GM21529 (cell line): ENCODE measurements around the gene UNC5C.

Experiments used
- ATAC-seq: cut with Tn5 transposase; IDR thresholded peaks from one replicate; pipeline ENCODE4 v1.9.1; 2021; ENCODE audit not compliant: unreplicated experiment

The UNC5C gene

GRCh38 chr4:95272797-95273196 lies 276.0 kb downstream of the UNC5C start:
- ATAC-seq: no peak

DNA sequence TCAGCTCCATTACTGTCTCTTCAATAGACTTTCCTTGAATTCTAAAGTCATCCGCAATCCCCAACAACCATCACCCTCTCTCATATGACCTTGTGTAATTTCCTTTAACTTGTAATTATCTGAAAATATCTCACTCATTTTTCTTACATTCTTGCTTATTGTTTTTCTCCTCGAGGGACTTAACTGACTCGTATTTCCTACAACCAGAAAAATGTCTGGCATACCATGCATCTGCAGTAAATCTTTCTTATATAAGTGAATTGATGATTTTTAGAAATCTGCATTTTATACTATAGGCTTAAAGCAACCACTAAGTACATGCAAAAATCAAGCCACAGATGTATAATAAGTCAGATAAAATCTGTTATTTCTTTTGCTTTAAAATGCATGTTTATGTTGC lies 276.7 kb downstream of the UNC5C start:
- ATAC-seq: no peak

- ATAC-seq: no peak
Observed at GRCh38 chr4:95268819-95269565, 279.8 kb downstream of the UNC5C start.

- ATAC-seq: no peak
Observed at GRCh38 chr4:95267081-95267480, 281.7 kb downstream of the UNC5C start.

- no peak for ATAC-seq
Observed at GRCh38 chr4:95265814-95266740, 282.7 kb downstream of the UNC5C start.

DNA sequence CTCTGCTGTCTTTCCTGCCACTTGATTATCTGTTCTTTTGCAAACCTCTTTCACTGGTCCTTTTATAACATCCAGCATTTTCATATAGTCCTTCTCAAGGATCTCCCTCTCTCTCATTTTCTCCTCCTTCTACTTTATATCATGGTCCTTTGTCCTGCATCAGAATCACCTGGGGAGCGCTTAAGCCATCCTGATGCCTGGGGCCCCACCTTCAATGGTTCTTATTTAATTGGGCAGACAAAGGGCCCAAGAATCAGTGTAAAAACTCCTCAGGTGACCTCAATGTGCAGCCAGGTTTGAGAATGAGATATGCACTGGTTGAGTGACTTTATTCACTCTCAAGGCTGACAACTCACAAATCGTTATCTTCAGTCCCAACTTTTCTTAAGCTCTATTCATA lies 283.9 kb downstream of the UNC5C start:
- ATAC-seq: no peak

GRCh38 chr4:95263960-95264359 lies 284.8 kb downstream of the UNC5C start:
- ATAC-seq: no peak

GRCh38 chr4:95263391-95263790 lies 285.4 kb downstream of the UNC5C start:
- no peak for ATAC-seq

- ATAC-seq: no peak
Observed at GRCh38 chr4:95256108-95256835, 292.5 kb downstream of the UNC5C start.

- no peak for ATAC-seq
Observed at GRCh38 chr4:95255396-95256107, 293.2 kb downstream of the UNC5C start.

GRCh38 chr4:95251568-95251967 lies 297.2 kb downstream of the UNC5C start:
- ATAC-seq: no peak

DNA sequence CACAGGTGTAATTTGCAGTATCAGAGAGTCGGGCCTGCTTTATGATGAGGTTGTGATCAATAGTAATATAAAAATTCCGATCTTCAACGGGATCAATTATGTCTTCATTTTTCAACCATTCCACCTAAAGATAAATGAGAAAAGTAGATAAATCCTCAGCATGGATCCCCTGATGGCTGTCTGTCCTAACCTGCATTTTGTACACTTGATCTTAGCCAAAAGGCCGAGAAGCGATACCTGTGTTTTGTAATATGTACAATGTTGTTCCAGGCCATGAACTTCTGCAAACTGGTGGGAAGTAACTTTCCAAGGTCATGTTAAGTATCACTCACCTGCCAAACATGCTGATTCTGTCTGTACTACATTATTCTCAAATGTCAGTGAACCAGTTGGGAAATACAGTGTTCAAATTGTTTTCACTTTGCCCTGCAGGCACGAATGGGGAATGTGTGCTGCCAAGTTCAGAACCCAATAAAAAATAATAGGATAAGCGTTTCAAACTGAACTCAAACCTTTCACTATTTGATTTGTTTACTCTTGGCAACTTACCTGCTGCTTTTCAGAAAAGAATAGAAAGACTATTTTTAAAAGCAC lies 298.1 kb downstream of the UNC5C start:
- ATAC-seq: no peak

GRCh38 chr4:95249426-95250021 lies 299.2 kb downstream of the UNC5C start:
- ATAC-seq: no peak

GRCh38 chr4:95248720-95249425 lies 299.9 kb downstream of the UNC5C start:
- ATAC-seq: no peak

- no peak for ATAC-seq
Observed at GRCh38 chr4:95243892-95244291, 304.9 kb downstream of the UNC5C start.

DNA sequence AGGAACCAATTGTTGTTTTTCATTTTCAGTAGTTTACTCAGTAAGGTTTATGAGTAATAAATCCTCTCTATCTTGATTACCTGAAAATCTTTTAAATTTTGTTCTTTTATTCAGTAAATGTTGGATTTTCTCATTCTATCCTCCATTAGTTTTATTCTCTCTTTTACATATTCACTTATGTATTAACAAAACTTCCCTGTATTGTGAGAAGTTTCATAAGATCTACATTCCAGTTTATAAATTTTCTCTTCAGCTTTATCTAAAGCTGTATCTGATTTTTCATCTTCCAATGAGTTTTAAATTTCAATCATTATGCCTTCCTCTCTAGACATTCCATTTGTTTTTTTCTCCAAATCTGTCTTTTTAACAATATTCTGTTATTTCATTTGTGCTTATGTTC lies 310.2 kb downstream of the UNC5C start:
- ATAC-seq: no peak

GRCh38 chr4:95232358-95233156 lies 316.2 kb downstream of the UNC5C start:
- no peak for ATAC-seq

DNA sequence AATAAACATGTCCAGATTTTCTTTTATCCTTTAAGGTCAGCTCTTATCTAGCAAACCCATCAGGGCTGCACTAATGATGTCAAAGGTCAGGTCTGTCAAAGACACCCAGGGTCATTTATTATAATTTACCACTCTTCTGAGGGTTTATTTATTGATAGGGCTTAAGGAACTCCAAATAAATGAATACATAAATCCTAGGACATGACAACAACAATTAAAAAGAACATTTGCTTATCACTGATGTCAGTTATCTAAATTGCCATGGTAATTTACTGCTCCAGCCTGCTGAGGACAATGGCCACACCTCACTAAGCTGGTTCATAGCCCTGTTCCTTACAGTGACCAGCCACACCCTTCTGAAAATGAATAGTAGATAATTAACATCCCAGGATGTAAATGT lies 317.1 kb downstream of the UNC5C start:
- ATAC-seq: no peak

DNA sequence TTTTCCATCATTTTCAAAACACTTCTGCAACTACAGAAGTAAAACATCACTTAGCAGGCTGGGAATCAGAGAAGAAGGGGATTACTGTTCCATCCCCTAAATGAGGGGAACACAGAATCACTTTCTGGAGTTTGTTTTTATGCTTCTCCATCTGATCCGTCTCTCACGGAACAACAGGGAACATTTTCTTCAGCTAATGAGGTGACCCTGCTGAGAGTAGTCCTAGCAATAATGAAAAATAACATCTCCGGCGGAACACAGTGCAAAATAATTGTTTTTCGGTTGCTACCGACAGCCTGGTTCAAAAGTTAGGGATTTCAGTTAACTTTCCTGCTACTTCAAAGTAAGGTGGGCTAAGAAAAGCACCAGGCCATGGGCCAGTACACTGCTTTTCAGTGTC lies 322.9 kb downstream of the UNC5C start:
- no peak for ATAC-seq
